ENCODE results near the gene GPSM3.
A peak's percentile ranks its signal among the peaks of the same experiment; 100 is the strongest.

GPSM3 gene

DNA sequence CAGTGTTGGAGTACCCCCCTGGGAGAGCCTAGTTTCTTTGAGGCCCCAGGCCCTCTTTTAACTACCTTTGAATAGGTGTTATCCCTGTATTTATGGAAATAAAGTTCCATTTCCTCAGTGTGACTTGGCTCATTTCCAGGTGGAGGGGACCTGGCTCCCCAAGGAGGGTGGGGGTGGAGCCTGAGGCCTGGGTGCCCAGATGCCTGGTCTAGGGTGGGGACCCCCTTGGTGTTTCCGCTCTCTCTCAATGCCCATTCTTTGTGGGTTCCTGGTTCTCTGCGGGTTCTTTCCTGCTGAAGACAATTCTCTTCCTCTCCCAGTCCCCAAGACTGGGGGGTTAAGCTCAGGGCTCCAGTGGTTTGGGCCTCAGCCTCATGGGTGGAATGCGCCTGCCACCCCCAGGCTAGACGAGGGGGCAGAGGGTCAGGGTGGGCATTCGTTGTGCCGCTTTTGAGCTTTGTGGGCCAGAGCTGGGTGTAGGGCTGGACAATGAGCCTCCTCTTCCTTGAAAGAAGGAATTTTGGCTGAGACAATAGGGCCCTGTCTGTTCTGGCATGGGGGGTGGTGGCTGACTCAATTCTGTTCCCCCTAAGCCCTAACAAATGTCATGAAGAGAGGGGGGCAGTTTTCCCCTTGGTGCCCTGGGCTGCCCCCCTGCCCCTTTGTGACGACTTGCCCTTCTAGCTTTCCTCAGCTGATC is 28.7 kb downstream of the GPSM3 start:
- peaks cover 17% of the 10 kb centered on the region for H3K36me3 Mint-ChIP-seq (ENCODE audit: low read depth)
- no peaks in the 10 kb centered on the region for H3K9me3 Mint-ChIP-seq
- no peak overlapping the region for H3K4me3 Mint-ChIP-seq
- ATAC-seq (no peak), DNase-seq (no peak)
- no peaks in the 10 kb centered on the region for H3K27me3 Mint-ChIP-seq
- no peak overlapping the region for H3K27ac Mint-ChIP-seq
- H3K4me1 Mint-ChIP-seq, result no peaks in the 10 kb centered on the region

DNA sequence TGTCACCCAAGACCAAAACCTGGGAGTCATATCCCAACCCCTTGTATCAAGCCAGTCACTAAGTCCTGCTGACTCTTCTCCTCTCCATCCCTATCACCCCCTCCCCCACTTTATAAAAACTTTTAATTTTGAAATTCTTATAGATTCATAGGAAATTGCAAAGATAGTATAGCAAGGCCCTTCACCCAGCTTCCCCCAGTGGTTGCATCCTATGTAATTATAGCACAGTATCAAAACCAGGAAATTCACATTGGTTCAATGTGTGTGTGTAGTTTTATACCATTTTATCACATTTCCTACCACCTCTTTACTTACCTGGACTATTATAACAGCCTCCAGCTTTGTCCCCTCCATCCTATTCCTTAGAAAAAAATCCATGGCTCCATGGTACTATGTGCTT is 34.4 kb downstream of the GPSM3 start:
- Mint-ChIP-seq H3K27ac (no peak overlapping the region), H3K4me1 (peaks cover 23% of the 10 kb centered on the region), H3K9me3 (no peaks in the 10 kb centered on the region), H3K27me3 (no peaks in the 10 kb centered on the region), H3K4me3 (no peak overlapping the region), H3K36me3 (ENCODE audit: low read depth) (peaks cover 20% of the 10 kb centered on the region)
- DNase-seq (no peak), ATAC-seq (no peak)

DNA sequence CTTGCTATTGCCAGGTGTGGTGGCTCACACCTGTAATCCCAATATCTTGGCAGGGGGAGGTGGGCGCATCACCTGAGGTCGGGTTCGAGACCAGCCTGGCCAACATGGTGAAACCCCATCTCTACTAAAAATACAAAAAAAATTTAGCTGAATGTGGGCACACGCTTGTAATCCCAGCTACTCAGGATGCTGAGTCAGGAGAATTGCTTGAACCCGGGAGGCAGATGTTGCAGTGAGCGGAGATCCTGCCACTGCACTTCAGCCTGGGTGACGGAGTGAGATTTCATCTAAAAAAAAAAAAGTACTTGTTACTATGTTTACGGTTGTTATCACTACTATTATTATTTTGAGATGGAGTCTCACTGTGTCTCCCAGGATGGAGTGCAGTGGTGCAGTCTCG is 35.6 kb downstream of the GPSM3 start:
- Mint-ChIP-seq H3K27ac (no peak overlapping the region), H3K4me3 (no peak overlapping the region), H3K4me1 (peaks cover 34% of the 10 kb centered on the region), H3K27me3 (no peaks in the 10 kb centered on the region), H3K9me3 (no peaks in the 10 kb centered on the region), H3K36me3 (ENCODE audit: low read depth) (peaks cover 16% of the 10 kb centered on the region)
- no peak for ATAC-seq
- DNase-seq, result no peak

DNA sequence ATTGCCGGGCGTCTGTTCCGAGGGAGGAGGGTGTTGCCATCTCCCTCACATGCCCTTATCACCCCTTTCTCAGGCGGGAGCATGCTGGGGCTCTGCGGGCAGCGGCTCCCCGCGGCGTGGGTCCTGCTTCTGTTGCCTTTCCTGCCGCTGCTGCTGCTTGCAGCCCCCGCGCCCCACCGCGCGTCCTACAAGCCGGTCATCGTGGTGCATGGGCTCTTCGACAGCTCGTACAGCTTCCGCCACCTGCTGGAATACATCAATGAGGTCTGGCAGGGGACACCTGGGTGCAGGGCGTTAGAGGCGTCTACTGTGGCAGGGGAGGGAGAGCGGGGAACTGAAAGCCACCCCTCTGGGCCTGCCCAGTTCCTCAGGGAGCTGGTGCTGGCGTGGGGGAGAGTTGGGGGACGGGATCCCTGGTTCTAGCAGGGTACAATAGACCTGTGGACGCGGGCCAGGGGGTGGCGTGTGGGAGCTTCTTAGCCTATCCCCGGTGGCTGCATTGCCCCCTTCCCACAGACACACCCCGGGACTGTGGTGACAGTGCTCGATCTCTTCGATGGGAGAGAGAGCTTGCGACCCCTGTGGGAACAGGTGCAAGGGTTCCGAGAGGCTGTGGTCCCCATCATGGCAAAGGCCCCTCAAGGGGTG is 37.8 kb downstream of the GPSM3 start:
- peak overlapping the region; percentile 93 for H3K4me3 Mint-ChIP-seq
- peaks cover 45% of the 10 kb centered on the region for H3K4me1 Mint-ChIP-seq
- DNase-seq (peak; percentile 61), ATAC-seq (peak; percentile 67)
- H3K36me3 Mint-ChIP-seq (ENCODE audit: low read depth), result peaks cover 16% of the 10 kb centered on the region
- H3K27me3 Mint-ChIP-seq, result peaks cover 12% of the 10 kb centered on the region
- H3K27ac Mint-ChIP-seq, result peak overlapping the region; percentile 89
- H3K9me3 Mint-ChIP-seq, result no peaks in the 10 kb centered on the region

DNA sequence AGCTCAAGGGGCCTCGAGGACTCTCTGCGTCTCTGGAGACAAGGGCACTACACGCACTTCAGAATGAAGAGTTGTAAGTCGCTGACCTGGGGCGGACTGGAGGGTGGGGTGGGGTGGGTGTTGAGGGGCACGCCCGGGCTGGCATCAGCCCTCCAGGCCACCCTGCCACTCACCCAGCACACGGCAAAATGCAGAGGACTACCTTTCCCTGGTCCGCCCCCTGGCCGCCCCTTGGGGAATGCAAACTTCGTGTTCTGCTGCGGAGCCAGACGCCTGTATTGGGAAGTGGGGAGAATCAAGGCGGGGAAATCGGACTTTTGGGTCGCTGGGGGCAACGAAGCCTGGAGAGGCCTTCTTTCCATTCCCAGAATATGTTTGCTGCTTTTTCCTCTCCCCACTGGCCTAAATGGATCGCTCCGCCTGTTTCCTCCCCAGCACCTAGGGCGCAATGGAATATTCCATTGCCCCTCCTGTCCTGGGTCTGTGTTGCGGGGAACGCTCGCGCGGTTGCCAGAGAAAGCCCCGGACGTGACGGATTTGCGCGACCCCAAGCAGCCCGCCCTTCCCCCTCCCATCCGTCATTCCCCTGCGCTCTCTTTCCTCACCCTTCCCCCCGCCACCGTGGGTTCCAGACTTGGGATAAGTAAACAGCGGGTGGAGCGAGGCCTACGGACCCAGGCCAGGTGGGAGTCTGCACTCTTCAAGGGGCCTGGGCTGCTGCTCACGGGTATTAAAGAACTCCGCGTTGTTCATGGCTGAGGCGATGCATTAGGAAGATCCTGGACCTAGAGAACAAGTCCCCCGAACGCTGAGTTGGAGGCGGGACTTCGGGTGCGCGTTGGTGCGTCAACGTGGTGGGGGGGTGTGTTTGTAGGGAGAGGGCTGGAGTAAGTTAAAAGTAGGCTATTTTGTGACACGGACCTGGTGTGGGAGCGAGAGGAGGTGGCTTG is 38.6 kb downstream of the GPSM3 start, which contains the start of gene PPT2:
TSS of gene PPT2 (plus strand) at position 578 of the 950 bp plus-strand sequence. CDS start 454 bp downstream, outside the sequence.
- ATAC-seq (peak; percentile 71), DNase-seq (peak; percentile 91)
- Mint-ChIP-seq H3K36me3 (ENCODE audit: low read depth) (peaks cover 14% of the 10 kb centered on the region), H3K4me1 (peaks cover 49% of the 10 kb centered on the region), H3K4me3 (peak within 1 kb of the TSS; percentile 93), H3K9me3 (no peaks in the 10 kb centered on the region), H3K27ac (peak within 1 kb of the TSS; percentile 89), H3K27me3 (peaks cover 15% of the 10 kb centered on the region)

DNA sequence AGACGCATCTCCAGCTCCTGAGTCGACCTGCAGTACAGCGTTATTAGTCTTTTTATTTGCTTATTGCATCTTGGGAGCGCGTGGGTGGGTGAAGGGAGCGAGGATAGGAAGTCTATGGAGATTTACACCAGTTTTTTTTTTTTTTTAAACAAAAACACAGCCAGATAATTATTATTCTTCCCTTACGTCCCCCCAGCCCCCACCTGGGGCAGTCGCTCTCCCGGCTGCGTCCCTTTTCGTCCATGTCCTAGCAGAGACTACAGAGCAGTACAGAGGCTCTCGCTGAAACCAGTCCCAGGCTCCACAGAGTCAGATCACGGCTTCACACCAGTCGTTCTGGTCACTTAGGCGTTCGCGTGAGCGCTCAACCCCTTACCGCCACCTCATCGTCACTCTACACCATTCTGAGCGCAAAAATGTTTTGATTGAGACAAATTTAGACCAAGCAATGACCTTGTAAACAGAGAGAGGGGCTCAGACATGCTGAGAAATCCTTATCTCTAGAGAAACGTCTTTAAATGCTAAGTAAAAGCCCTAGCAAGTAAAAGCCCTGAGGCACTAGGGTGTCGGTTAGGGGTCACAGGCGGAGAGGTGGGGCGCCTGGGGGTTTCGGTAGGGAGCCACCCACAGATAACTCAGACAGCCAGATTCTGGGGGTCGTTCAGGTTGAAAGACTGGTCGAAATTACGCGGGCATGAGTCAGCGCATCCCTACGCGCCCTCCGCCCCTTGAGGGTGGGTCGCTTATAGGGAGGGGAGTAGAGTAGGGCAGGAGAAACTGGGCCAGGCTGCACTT is 39.5 kb downstream of the GPSM3 start:
- Mint-ChIP-seq H3K4me3 (peak overlapping the region; percentile 93), H3K9me3 (no peaks in the 10 kb centered on the region), H3K4me1 (peaks cover 57% of the 10 kb centered on the region), H3K36me3 (ENCODE audit: low read depth) (peaks cover 11% of the 10 kb centered on the region), H3K27me3 (peaks cover 23% of the 10 kb centered on the region), H3K27ac (peak overlapping the region; percentile 89)
- DNase-seq (peak; percentile 22), ATAC-seq (peak; percentile 2)

DNA sequence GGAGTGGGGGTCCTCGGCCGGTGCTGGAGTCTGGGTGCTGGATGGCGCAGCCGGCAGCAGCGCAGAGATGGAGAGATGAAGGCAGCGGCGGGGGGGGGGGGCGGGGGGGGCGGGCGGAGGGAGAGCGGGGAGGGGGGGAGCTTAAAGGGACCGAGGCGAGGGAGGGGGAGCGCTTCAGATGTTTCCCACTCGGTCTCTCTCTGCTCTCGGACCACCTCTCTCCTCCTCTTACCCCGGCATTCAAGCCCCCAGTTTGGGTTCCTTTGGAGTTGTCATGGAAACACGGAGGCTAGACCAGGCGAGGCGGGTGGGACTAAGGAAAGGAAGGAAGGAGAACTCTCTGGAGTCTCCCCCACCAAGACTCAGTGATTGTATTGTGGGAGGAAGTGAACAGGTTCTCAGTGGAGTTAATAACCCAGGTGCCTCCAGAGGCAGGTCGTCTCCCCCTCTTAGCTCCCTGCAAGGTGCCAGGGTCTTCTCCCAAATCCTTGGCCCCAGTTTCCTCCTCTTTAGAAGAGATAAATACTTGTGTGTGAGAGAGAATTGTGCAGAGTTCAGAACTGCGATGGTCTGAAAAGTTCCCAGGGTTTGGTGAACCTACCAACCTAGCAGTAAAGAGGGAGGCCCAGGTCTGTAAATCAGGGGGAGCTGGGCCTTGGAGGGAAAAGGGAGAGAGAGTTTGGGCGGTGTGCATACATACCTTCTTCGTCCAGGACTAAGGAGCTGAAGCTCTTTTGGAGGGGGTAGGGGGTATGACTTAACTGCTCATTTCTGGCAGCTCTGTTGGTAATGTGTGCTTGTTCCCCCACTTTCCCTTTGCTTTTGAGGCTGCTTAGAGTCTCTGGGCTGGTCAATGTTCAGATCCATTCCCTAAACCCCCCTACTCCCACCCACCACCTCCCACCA is 40.3 kb downstream of the GPSM3 start, which contains the start of gene PRRT1:
TSS of gene PRRT1 (minus strand) at position 77 of the 906 bp plus-strand sequence. CDS start 112 bp downstream, outside the sequence.
- Mint-ChIP-seq H3K27ac (peak within 1 kb of the TSS; percentile 89), H3K4me3 (peak within 1 kb of the TSS; percentile 93), H3K9me3 (no peaks in the 10 kb centered on the region), H3K27me3 (peaks cover 26% of the 10 kb centered on the region), H3K36me3 (ENCODE audit: low read depth) (peaks cover 3% of the 10 kb centered on the region), H3K4me1 (peaks cover 59% of the 10 kb centered on the region)
- ATAC-seq (no peak), DNase-seq (no peak)

DNA sequence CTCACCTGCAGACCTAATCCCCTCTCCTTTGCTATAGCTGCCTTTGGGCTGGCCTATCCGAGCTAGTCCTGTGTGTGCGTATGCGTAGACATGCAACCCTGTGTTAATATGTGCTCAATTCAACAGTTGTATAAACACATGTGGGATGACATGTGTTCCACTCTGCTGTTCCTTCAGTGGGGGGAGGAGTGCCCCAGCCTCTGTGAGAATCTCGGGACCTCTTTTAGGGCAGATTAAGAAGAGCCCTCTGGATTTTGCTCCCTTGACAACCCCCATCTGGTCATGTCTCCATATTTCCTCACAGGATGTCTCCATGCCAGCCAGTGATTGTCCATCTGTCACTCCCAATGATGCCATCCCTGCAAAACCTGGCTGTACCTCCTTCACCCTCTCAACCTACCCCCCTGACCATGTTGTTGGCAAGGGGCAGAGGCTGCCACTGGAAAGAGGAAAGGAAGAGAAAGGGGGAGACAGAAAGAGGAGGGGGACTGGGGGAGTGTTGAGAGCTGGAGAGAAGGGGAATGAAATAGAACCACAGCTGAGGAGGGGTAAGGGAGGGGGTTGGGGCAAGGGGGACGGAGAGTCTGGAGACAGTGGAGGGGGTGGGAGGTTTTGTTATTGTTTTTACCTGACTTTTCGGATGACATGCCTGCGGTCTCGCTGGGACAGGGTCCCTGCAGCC is 41.1 kb downstream of the GPSM3 start:
- DNase-seq (no peak), ATAC-seq (no peak)
- H3K4me3 Mint-ChIP-seq, result peak overlapping the region; percentile 44
- peaks cover 61% of the 10 kb centered on the region for H3K4me1 Mint-ChIP-seq
- no peak overlapping the region for H3K27ac Mint-ChIP-seq
- H3K36me3 Mint-ChIP-seq (ENCODE audit: low read depth), result peaks cover 3% of the 10 kb centered on the region
- no peaks in the 10 kb centered on the region for H3K9me3 Mint-ChIP-seq
- H3K27me3 Mint-ChIP-seq, result peaks cover 31% of the 10 kb centered on the region

DNA sequence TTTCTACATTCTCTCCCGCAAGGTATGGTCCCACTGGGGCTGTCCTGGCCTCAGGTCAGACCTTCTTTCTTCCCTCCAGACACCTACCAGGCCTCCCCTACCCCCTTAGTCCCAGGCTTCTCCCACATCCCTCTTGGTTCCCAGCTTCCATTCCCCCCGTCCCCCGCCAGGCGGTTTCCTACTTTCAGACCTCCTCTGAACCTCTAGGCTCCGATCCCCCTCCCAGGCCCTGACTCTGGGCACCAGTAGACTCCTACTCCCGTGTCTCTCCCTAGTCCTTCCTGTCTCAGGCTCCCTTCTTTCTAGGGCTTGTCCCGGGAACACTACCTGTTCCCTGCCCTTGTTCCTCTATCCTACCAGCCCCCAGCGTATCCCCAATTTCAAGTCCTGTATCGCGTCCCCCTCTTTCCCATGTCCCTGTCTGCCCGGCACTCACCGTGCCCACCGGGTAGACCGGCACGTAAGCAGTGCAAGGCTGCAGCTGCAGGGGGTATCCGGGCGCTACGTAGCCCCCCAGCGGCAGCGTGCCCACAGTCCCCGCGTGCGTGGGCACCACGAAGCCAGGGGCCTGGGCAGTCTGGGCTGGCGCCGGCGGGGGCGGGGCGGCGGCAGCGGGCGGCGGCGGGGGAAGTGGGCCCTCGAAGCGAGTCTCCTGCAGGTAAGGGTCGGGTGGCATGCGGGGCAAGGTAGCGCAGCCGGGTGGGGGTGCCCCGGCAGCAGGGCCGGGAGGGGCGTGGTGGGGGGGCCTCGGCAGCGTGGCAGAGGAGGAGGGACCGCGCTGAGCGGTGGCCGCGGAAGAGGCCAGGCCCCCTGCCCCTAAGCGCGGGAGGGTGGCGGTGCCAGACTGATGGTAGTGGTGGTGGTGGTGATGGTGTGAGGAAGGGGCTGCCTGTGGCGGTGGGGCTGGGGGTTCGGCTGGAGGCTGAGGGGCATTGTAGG is 42.2 kb downstream of the GPSM3 start:
- Mint-ChIP-seq H3K27me3 (peaks cover 34% of the 10 kb centered on the region), H3K9me3 (no peaks in the 10 kb centered on the region), H3K36me3 (ENCODE audit: low read depth) (no peaks in the 10 kb centered on the region), H3K4me1 (peaks cover 52% of the 10 kb centered on the region), H3K27ac (no peak overlapping the region), H3K4me3 (peak overlapping the region; percentile 44)
- ATAC-seq (no peak), DNase-seq (no peak)

DNA sequence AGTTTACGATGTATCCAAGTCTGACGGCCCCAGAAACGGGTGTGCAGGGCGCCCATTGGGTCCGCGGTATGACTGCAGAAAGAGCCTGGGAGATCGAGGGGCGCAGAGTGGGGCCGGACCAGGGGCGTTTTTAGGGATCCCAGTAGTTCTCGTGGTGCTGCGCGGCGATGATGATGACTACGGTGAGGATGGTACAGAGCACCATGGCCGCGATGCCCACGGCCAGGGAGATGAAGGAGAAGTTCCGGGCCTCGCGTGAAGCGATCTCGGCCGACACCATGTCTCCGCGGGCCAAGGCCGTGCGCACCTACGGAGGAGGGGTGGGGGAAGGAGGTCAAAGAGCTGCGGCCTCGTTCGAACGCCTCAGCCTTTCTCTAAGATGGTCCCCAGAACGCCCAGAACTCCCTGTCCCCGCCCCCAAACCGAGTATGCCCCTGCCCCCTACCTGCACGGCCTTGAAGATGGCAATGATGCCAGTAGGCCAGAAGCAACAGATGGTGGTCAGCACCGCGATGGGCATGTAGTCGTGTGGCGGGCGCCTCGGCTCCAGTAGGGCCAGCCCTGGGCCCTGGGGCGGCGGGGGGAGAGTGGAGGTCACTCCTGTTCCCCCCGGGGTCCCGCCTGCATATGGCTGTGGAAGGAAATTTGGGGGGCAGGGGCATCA is 43.2 kb downstream of the GPSM3 start:
- peaks cover 45% of the 10 kb centered on the region for H3K4me1 Mint-ChIP-seq
- peak overlapping the region; percentile 69 for H3K4me3 Mint-ChIP-seq
- peak overlapping the region; percentile 33 for H3K27ac Mint-ChIP-seq
- H3K36me3 Mint-ChIP-seq (ENCODE audit: low read depth), result no peaks in the 10 kb centered on the region
- ATAC-seq, result no peak
- H3K9me3 Mint-ChIP-seq, result no peaks in the 10 kb centered on the region
- peaks cover 34% of the 10 kb centered on the region for H3K27me3 Mint-ChIP-seq
- DNase-seq, result no peak

DNA sequence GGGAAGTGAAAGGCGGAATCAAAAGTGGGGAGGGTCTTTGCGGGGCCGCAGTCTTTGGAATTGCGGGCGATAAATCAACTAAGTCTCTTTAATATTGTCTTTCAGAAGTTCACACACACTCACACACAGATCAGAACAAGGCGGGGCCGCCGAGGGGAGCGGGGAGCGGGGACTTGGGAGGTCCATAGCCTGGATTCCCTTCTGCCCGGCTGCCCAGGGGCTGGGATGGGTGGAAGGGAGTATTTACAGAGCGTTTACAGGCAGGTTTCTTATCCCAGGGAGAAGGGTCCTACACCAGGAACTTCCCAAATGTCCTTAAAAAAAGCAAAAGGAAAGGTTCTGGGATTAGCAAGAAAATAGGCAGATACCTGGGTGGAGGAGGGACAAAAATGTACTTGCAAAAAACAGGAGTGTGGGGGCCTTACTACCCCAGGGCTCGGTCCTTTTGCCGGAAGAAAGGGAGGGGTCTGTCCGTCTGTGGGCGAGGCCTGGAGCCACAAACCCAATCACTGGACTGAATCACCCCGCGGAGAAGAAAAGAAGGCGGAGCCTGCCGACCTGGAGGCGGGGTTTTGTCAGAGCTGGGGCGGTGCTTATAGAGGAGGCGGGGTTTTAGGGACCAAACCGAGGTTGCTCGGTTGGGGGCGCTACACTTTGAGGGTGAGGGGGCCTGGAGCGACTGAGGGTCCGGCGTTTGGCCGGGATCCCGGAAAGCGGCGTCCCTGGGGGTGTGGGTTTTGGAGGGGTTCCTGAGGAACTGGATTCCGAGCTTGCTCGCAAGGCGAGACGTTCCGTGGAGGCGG is 44.0 kb downstream of the GPSM3 start:
- peak; percentile 51 for ATAC-seq
- no peaks in the 10 kb centered on the region for H3K9me3 Mint-ChIP-seq
- H3K27ac Mint-ChIP-seq, result peak overlapping the region; percentile 33
- peaks cover 34% of the 10 kb centered on the region for H3K27me3 Mint-ChIP-seq
- peak overlapping the region; percentile 69 for H3K4me3 Mint-ChIP-seq
- H3K4me1 Mint-ChIP-seq, result peaks cover 42% of the 10 kb centered on the region
- H3K36me3 Mint-ChIP-seq (ENCODE audit: low read depth), result no peaks in the 10 kb centered on the region
- peak; percentile 75 for DNase-seq

Data from activated naive CD8-positive, alpha-beta T cell treated with anti-CD3 and anti-CD28 coated beads, Interleukin-2, amount 50 U/mL, for 24 hours (primary cell).